BE2C (cell line): ENCODE results near the gene RRP15.

Source experiments
- DNase-seq: peaks from one replicate; pipeline ENCODE4 v3.0.0-alpha.2; 2020
- H3K27me3 ChIP-seq: fragments of 250-450 bp; sonication (Bioruptor Pico); 2 replicates; pipeline ENCODE4 v1.5.1; 2020; ENCODE audit warnings: mild to moderate bottlenecking
- H3K36me3 ChIP-seq: fragments of 250-450 bp; sonication (Bioruptor Pico); 2 replicates; pipeline ENCODE4 v1.5.1; 2020; ENCODE audit warnings: mild to moderate bottlenecking
- H3K4me1 ChIP-seq: fragments of 250-450 bp; sonication (Bioruptor Pico); 2 replicates; pipeline ENCODE4 v1.5.1; 2020
- H3K4me3 ChIP-seq: 2 replicates; pipeline ENCODE4 v1.5.1; 2011; ENCODE audit warnings: low read depth, low read length
- H3K9me3 ChIP-seq: fragments of 250-450 bp; sonication (Bioruptor Pico); 2 replicates; pipeline ENCODE4 v1.5.1; 2020
- TF ChIP-seq, protein P1 (sequence below): IDR thresholded peaks from 2 replicates; pipeline ENCODE4 v1.5.1; 2012; ENCODE audit warnings: mild to moderate bottlenecking, low read depth, low read length

RRP15 gene

GRCh38 chr1:218262259-218262658, 22.8 kb upstream of the RRP15 start:
- peaks cover 16% of the 10 kb centered on the region for H3K27me3 ChIP-seq
- H3K36me3 ChIP-seq = no peaks in the 10 kb centered on the region
- no peaks in the 10 kb centered on the region for H3K9me3 ChIP-seq
- no peak overlapping the region for H3K4me3 ChIP-seq
- DNase-seq = no peak
- no peaks in the 10 kb centered on the region for H3K4me1 ChIP-seq
- TF ChIP-seq, protein P1, sequence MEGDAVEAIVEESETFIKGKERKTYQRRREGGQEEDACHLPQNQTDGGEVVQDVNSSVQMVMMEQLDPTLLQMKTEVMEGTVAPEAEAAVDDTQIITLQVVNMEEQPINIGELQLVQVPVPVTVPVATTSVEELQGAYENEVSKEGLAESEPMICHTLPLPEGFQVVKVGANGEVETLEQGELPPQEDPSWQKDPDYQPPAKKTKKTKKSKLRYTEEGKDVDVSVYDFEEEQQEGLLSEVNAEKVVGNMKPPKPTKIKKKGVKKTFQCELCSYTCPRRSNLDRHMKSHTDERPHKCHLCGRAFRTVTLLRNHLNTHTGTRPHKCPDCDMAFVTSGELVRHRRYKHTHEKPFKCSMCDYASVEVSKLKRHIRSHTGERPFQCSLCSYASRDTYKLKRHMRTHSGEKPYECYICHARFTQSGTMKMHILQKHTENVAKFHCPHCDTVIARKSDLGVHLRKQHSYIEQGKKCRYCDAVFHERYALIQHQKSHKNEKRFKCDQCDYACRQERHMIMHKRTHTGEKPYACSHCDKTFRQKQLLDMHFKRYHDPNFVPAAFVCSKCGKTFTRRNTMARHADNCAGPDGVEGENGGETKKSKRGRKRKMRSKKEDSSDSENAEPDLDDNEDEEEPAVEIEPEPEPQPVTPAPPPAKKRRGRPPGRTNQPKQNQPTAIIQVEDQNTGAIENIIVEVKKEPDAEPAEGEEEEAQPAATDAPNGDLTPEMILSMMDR = no peak

DNA sequence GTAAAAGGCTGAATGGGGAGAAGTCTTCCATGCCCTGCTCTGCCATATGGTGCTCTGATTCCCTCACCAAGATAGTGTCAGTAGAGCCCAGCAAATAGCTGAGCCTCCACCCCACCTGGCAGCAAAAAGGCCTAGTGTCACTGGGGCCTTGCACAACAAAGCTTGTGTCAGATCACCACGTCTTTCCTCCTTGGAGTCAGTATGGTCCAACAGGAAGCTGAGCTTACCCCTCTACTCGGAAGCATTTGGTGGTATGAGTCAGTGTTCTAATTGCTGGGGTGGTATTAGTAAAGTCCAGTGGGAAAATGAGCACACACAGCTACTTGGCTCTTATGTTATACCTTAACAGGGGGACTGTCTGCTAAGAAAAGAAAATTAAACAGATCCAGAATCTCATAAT, 18.7 kb upstream of the RRP15 start:
- Histone ChIP-seq H3K4me3 (no peak overlapping the region), H3K27me3 (peaks cover 8% of the 10 kb centered on the region), H3K9me3 (no peaks in the 10 kb centered on the region), H3K4me1 (no peaks in the 10 kb centered on the region), H3K36me3 (no peaks in the 10 kb centered on the region)
- TF ChIP-seq, protein P1 = no peak
- DNase-seq = no peak

- TF ChIP-seq, protein P1 = no peak
- Histone ChIP-seq H3K9me3 (no peaks in the 10 kb centered on the region), H3K27me3 (no peaks in the 10 kb centered on the region; the same call in 1 of the 2 replicates), H3K4me3 (no peak overlapping the region), H3K36me3 (no peaks in the 10 kb centered on the region), H3K4me1 (no peaks in the 10 kb centered on the region)
- no peak for DNase-seq
These were observed 12.7 kb upstream of the RRP15 start for GRCh38 chr1:218272366-218272765.

DNA sequence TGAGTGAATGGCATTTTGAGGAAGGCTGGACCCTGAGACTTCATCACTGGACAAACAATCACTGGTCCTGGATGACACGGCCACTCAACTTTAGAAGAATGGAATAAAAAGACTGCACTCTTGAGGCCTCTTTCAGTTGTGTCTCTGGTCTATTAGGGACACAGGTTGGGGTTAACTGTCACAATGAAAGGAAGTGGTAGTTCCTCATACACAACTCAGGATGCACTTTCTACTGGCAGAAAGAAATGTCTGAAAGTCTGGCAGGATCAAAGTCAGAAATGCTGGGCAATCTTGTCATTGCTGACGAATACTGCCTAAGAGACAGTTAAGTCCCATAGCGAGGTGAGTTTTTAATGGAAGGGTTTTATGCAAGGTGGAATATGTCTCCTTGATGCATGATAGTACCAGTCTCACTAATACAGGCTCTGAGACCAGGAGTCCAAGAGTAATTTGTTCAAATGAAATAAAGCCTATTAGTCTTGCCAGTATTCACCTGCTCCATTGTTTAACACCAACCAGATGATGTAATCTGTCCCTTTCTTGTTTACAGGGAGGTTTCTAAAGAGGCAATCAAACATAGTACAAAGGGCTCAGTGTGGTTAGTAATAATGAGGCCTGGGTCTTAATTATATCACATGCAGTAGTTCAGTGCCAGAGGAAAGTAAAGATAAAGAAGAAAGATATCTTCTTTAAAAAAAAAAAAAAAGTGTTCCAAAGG, 11.2 kb upstream of the RRP15 start:
- no peaks in the 10 kb centered on the region; the same call in 1 of the 2 replicates for H3K27me3 ChIP-seq
- H3K36me3 ChIP-seq = no peaks in the 10 kb centered on the region
- DNase-seq = no peak
- H3K9me3 ChIP-seq = no peaks in the 10 kb centered on the region
- no peak overlapping the region for H3K4me3 ChIP-seq
- TF ChIP-seq, protein P1 = no peak
- H3K4me1 ChIP-seq = no peaks in the 10 kb centered on the region

GRCh38 chr1:218274511-218274910, 10.6 kb upstream of the RRP15 start:
- TF ChIP-seq, protein P1 = no peak
- no peak for DNase-seq
- no peaks in the 10 kb centered on the region for H3K9me3 ChIP-seq
- H3K27me3 ChIP-seq = no peaks in the 10 kb centered on the region
- no peaks in the 10 kb centered on the region for H3K36me3 ChIP-seq
- no peak overlapping the region for H3K4me3 ChIP-seq
- H3K4me1 ChIP-seq = no peaks in the 10 kb centered on the region

DNA sequence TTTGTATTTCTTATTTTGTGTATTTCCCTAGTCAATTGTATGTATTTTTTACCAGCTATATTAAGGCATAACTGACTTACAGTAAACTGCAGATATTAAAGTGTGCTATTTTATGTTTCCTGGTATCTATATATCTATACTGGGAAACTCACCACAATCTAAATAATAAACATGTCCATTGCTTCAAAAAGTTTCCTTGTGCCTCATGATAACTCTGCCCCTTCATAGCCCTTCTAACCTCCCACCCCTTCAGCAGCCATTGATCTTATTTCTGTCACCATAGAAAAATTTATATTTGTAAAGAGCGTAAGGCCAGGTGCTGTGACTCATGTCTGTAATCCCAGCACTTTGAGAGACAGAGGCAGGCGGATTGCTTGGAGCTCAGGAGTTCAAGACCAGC, 9.3 kb upstream of the RRP15 start:
- no peaks in the 10 kb centered on the region for H3K36me3 ChIP-seq
- no peaks in the 10 kb centered on the region for H3K9me3 ChIP-seq
- no peaks in the 10 kb centered on the region for H3K4me1 ChIP-seq
- no peak overlapping the region for H3K4me3 ChIP-seq
- H3K27me3 ChIP-seq = no peaks in the 10 kb centered on the region
- DNase-seq = no peak
- TF ChIP-seq, protein P1 = no peak
